Amniotic epithelial cell (primary cell): ENCODE results near the gene HOXA2.

Experiments
- DNase-seq: peaks from one replicate; pipeline ENCODE4 v3.0.0-alpha.2; 2010; ENCODE audit warnings: low read depth

The HOXA2 gene

DNA sequence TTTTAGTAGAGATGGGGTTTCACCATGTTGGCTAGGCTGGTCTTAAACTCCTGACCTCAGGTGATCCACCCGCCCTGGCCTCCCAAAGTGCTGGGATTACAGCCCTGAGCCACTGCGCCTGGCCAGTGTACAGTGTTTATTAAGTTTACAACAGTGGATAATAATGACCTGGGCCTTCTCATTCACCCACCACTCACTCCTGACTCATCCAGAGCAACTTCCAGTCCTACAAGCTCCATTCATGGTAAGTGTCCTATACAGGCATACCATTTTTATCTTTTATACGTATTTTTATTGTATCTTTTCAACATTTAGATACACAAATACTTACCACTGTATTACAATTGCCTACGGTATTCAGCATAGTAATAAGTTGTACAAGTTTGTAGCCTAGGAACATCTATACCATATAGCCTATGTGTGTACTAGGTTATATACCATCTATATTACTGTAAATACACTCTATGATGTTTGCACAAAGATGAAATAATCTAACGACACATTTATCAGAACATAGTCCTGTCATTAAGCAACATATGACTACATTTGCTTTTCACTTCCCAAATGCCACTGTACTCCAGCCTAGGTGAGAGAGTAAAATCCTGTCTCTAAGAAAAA is 23.8 kb downstream of the HOXA2 start:
- no peak for DNase-seq

DNA sequence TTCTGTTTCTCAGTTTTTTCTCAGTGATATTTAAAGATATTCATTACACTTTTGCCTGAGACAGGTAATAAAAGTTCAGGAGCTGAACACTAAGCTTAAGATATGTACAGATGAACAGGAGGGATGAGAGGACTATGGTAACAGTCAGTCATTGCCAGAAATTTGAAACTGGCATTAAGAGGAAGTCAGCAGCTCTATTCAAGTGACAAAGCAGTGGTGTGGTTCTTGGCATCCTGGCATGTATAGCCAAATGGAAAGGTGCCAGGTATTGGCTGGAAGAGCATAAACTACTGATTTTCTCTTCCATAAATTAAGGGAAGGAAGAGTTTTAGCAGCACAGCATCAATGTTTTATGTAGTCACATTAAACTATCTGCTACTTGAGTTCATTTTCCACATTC is 29.4 kb downstream of the HOXA2 start:
- no peak for DNase-seq

DNA sequence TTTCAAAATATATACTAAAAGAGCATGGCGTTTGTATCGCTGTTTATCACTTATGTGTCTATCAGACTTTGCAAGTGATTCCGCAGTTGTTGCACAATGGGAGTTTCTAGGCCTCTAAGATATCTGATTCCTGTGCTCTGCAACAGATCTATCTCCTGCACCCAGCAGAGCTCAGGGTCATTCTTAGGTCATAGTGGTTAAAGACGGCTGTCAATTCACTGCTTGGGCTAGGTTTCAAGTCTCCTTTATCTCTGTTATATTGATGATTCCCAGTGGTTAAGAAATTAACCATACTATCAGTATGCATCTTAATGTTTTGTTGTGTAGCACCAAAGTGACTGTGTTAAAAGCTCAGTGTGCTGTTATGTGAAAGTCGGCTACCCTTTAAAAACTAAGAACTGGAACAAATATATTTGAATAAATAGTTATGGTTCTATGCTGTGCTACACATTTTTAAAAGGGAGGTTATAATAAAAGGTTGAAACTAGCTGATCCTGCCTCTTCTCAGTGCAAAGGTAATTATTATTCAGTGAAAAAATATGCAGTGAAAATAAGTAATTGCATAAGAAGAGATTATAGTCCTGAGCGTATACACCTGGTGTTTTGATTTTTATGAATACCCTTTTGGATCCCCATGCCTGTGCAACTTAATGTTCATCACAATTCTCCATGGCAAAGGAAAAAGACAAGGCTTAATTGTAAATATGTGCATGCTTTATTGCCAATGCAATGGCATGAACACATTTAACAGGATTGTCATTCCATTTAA is 30.7 kb downstream of the HOXA2 start:
- DNase-seq: peak; percentile 81

DNA sequence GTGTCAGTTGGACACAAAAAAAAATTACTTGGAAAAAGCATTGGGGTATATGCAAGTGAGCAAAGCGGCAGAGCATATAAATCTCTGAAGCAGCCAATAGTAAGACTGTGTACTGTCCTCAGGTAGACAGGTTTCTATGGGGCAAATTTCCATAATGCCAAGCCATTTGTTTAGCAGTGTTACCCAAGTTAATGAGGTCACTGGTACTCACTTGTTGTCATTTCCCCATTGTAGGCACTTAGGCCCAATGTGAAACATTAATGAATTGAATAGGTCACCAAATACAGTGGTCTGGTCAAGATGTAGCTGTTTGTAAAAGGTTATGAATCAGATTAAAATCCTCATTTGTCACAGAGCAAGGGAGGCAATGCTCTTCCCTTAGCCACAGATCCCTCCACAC is 34.2 kb downstream of the HOXA2 start:
- DNase-seq: no peak

DNA sequence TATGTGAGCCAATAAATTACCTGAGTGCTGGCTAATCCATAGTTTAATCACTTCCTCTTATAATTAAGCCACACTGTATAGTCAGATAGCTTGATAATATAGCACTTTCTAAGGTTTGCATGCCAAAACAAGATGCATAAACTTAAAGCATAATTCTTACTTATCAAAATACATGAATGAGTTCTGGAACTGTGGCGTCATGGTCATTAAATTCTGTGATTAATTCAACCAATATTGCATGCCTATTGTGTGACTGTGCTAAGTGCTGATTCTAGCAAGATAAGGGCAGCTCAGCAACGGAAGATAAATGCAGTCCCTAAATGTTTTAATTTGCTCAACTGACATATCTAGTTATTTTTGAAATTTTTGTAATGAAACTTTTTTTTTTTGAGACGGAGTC is 36.3 kb downstream of the HOXA2 start:
- peak; percentile 80 for DNase-seq

DNA sequence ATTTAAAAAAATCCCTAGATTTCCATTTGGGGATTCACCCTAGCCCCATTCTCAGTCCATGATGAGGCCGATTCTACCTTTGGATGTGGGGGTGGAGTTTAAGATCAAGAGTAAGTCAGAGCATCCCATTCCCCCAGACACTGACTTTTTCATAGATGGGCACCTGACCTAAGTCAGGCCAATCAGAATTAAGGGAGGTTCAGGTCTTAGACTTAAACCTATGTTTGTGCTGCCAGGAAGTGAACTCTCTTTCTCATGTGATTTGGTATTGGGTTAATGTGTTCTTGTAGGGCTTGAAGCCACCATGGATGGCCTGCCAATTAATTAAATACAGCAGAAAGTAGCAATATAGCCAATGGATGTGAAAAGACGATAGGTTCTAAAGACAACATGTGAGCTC is 36.8 kb downstream of the HOXA2 start:
- DNase-seq: no peak

DNA sequence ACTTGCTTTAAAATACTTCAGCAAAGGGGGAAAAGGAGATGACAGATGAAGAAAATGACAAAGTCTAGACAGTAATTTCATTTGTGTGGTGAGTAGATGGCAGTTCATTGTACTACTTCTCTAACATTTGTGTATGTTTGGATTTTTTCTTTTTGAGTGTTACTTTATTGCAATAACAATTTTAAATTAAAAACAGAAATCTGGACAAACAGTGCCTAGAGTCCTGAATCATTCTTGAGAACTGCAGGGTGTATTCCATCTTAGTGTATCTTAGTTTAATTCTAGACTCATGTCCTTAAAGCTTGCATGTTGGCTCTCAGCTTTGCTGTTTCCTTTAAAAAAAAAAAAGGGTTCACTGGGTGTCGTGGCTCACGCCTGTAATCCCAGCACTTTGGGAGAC is 37.8 kb downstream of the HOXA2 start:
- DNase-seq: no peak

DNA sequence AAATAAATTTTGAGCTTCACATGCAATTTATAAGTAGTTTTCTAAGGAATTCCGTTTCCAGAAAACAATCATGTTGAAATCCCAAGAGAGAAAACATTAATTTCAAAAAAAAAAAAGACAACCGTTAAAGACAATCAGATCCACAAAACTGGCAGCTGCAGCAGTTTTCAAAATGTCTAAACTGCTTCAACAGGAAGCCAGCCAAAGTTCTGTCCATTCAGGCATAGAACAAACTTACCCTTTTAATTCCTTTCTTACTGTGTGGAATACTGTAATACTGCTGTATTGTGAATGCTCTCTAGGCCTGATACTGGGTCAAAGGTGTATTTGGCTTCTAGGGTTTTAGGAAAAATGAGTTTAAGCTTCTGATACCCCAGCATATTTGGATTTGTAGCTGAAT is 38.3 kb downstream of the HOXA2 start:
- DNase-seq: peak; percentile 9

DNA sequence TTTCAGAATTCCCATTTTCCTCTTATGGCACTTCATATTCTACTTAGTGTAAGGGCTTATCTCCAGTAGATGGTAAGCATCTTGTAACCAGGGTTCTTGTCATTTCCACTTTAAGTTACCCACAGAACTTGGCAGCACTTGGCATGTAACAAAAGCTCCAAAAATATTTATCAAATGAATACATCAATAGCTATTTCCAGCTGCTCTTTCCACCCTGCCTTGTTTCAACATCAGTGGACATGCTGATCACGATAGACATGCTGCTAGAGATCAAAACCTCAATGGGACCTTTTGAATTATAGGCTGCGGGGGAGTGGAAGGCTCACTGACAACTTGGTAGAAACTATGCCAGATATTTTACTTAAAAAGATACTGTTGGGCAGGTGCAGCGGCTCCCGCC is 39.5 kb downstream of the HOXA2 start:
- DNase-seq: peak; percentile 6

DNA sequence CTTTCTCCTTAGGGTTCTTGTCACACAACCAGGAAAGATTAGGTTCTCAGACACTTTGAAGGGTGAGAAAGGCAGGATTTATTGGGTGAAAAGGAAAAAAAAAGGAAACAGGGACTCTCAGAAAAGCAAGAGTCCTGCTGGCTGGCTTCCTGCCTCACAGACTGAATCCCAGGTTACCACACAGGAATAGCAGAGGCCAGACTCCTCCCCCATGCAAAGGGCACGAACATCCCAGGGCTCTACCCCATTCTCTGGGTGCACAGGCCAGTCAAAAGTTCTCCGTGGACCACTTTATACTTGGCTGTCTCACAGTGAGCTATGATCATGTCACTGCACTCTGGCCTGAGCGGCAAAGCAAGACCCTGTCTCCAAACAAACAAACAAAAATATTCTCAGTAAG is 49.3 kb downstream of the HOXA2 start:
- DNase-seq: no peak

DNA sequence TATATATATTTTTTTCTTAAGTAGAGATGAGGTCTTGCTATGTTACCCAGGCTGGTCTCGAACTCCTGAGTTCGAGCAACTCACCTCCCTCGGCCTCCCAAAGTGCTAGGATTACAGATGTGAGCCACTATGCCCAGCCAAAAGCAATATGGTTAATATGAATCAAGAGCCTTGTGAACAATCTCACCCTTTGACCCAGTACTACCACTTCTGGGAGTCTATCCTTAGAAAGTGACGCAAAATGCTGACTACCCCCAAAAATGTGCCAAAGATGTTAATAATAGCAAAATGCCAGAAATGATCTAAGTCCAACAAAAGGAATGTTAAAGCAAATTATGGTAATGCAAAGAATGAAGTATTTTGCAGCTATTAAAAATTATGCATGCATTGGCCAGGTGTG is 51.0 kb downstream of the HOXA2 start:
- DNase-seq: no peak
